ENCODE measurements around the gene CD276. TPM values are rescaled to one million over a fixed set of nuclear protein-coding genes. Genes with fewer than 3 reads are reported as not detected.

Gene CD276
- total RNA-seq, 4 donors from 2014 or later, result 22.8 to 48.7 (median 30.8) TPM

GRCh38 chr15:73748730-73749129 is 64.5 kb downstream of the CD276 start:
- H3K9me3 ChIP-seq, result no peaks in the 10 kb centered on the region
- no peak overlapping the region for H3K27ac ChIP-seq
- DNase-seq, result no peak
- peaks cover 0 to 12% of the 10 kb centered on the region in 2 donors for H3K27me3 ChIP-seq
- peaks cover 0 to 22% (median 5%) of the 10 kb centered on the region in 4 donors for H3K4me1 ChIP-seq
- no peak overlapping the region for H3K4me3 ChIP-seq
- TF ChIP-seq POLR2A (IDR thresholded peaks at IDR 0.05) (no peak), CTCF (IDR thresholded peaks at IDR 0.05) (no peak)
- no peaks in the 10 kb centered on the region for H3K36me3 ChIP-seq

GRCh38 chr15:73749533-73749932 is 65.3 kb downstream of the CD276 start:
- peaks cover 0 to 12% of the 10 kb centered on the region in 2 donors for H3K27me3 ChIP-seq
- no peak for TF ChIP-seq CTCF (IDR thresholded peaks at IDR 0.05)
- no peak for TF ChIP-seq POLR2A (IDR thresholded peaks at IDR 0.05)
- H3K9me3 ChIP-seq, result no peaks in the 10 kb centered on the region
- peaks cover 0 to 22% (median 5%) of the 10 kb centered on the region in 4 donors for H3K4me1 ChIP-seq
- no peak overlapping the region for H3K4me3 ChIP-seq
- DNase-seq, result no peak
- H3K36me3 ChIP-seq, result no peaks in the 10 kb centered on the region
- no peak overlapping the region for H3K27ac ChIP-seq

- Histone ChIP-seq H3K36me3 (no peaks in the 10 kb centered on the region), H3K4me1 (peaks cover 0 to 22% (median 5%) of the 10 kb centered on the region in 4 donors), H3K27me3 (peaks cover 0 to 12% of the 10 kb centered on the region in 2 donors), H3K4me3 (no peak overlapping the region), H3K9me3 (no peaks in the 10 kb centered on the region), H3K27ac (no peak overlapping the region)
- TF ChIP-seq CTCF (IDR thresholded peaks at IDR 0.05) (no peak), POLR2A (IDR thresholded peaks at IDR 0.05) (no peak)
- no peak for DNase-seq
These were observed 65.8 kb downstream of the CD276 start for GRCh38 chr15:73749971-73750370.

GRCh38 chr15:73750438-73750837 is 66.3 kb downstream of the CD276 start:
- Histone ChIP-seq H3K36me3 (no peaks in the 10 kb centered on the region), H3K9me3 (no peaks in the 10 kb centered on the region), H3K27me3 (peaks cover 0 to 12% of the 10 kb centered on the region in 2 donors), H3K27ac (no peak overlapping the region), H3K4me1 (peaks cover 0 to 22% (median 5%) of the 10 kb centered on the region in 4 donors), H3K4me3 (no peak overlapping the region)
- no peak for DNase-seq
- no peak for TF ChIP-seq POLR2A (IDR thresholded peaks at IDR 0.05)
- TF ChIP-seq CTCF (IDR thresholded peaks at IDR 0.05), result no peak

GRCh38 chr15:73750951-73751350 is 66.8 kb downstream of the CD276 start:
- Histone ChIP-seq H3K9me3 (no peaks in the 10 kb centered on the region), H3K36me3 (no peaks in the 10 kb centered on the region), H3K27me3 (peaks cover 0 to 12% of the 10 kb centered on the region in 2 donors), H3K27ac (no peak overlapping the region), H3K4me3 (no peak overlapping the region), H3K4me1 (peaks cover 0 to 22% (median 5%) of the 10 kb centered on the region in 4 donors)
- no peak for DNase-seq
- no peak for TF ChIP-seq CTCF (IDR thresholded peaks at IDR 0.05)
- no peak for TF ChIP-seq POLR2A (IDR thresholded peaks at IDR 0.05)

GRCh38 chr15:73751511-73751898 is 67.3 kb downstream of the CD276 start:
- TF ChIP-seq POLR2A (IDR thresholded peaks at IDR 0.05) (no peak), CTCF (IDR thresholded peaks at IDR 0.05) (no peak)
- Histone ChIP-seq H3K36me3 (no peaks in the 10 kb centered on the region), H3K4me3 (peak overlapping the region in 2 of 4 donors; percentile 39 to 62), H3K27ac (no peak overlapping the region), H3K9me3 (no peaks in the 10 kb centered on the region), H3K27me3 (peaks cover 0 to 12% of the 10 kb centered on the region in 2 donors), H3K4me1 (peaks cover 0 to 22% (median 5%) of the 10 kb centered on the region in 4 donors)
- no peak for DNase-seq
